Endothelial cell of umbilical vein (primary cell): ENCODE results near the gene CENPU. TPM values are rescaled to one million over a fixed set of nuclear protein-coding genes. Genes with fewer than 3 reads are reported as not detected.

ENCODE experiments used
- BruUV-seq: library from RNA; stranded (reverse); fragments of 400-500 nt; replicated peaks from 2 replicates; lab custom pipeline; 2021; lab: Mats Ljungman, UMichigan
- CTCF ChIA-PET: fragments of 300-600, 350-600 bp; sonication (Branson Sonifier 250); formaldehyde crosslinking; loops from one replicate; lab custom pipeline; 2021; ENCODE audit warnings: antibody characterized with exemption, inconsistent platforms; lab: Charles Lee
- POLR2A ChIA-PET: fragments of 300-600, 350-600 bp; sonication (Branson Sonifier 250); formaldehyde crosslinking; loops from one replicate; lab custom pipeline; 2021; ENCODE audit warnings: antibody characterized with exemption, inconsistent platforms; lab: Charles Lee
- DNase-seq: peaks from one replicate; pipeline ENCODE4 v3.0.0-alpha.2; 2011; ENCODE audit warnings: low read depth, low spot score
- FAIRE-seq: peaks from 2 replicates; lab custom pipeline; 2011; peaks lifted over from hg19 to GRCh38; lab: Jason Lieb, UNC
- H2AFZ ChIP-seq: 2 replicates; pipeline ENCODE4 v1.6.0; 2012; ENCODE audit warnings: low read depth, low read length, control low read depth, inconsistent platforms
- H3K27ac ChIP-seq: 2 replicates; pipeline ENCODE4 v1.5.1; 2011; ENCODE audit warnings: low read depth, mild to moderate bottlenecking, control low read depth, low read length, moderate library complexity; ENCODE audit not compliant: insufficient read depth
- H3K27me3 ChIP-seq, 2 experiments: 2 replicates each; pipeline versions ENCODE4 v1.6.0 to v1.6.1; 2011; ENCODE audit warnings: low read length in 2 of 2, mixed read lengths in 1 of 2; ENCODE audit not compliant: control insufficient read depth in 2 of 2, insufficient read depth in 2 of 2
- H3K36me3 ChIP-seq, 2 experiments: 2 replicates in 1 of 2; 3 replicates in 1 of 2; pipeline ENCODE4 v1.5.1; 2011; ENCODE audit warnings: low read length in 2 of 2, mild to moderate bottlenecking in 1 of 2, moderate library complexity in 1 of 2; ENCODE audit not compliant: control insufficient read depth in 2 of 2, insufficient read depth in 2 of 2; ENCODE audit errors: extremely low read depth in 1 of 2
- H3K4me1 ChIP-seq: 3 replicates; pipeline ENCODE4 v1.5.1; 2011; ENCODE audit warnings: mild to moderate bottlenecking, low read length; ENCODE audit not compliant: control insufficient read depth, insufficient read depth; ENCODE audit errors: extremely low read depth
- H3K4me2 ChIP-seq: 2 replicates; pipeline ENCODE4 v1.6.1; 2011; ENCODE audit warnings: low read length, control low read depth, mixed read lengths; ENCODE audit not compliant: insufficient read depth
- H3K4me3 ChIP-seq, 3 experiments: fragments of 200-600 bp in 1 of 3; sonication (generic), shearing (Covaris generic) in 1 of 3; replicated peaks in 1 of 3; 2 replicates each; pipeline ENCODE4 v1.5.1; 2011 to 2016; ENCODE audit warnings: control low read depth in 3 of 3, low read length in 3 of 3, mild to moderate bottlenecking in 2 of 3, inconsistent platforms in 1 of 3, low read depth in 1 of 3, moderate library complexity in 1 of 3; ENCODE audit not compliant: insufficient read depth in 1 of 3
- H3K79me2 ChIP-seq: 2 replicates; pipeline ENCODE4 v1.6.0; 2012; ENCODE audit warnings: low read length, inconsistent platforms; ENCODE audit not compliant: control insufficient read depth, insufficient read depth
- H3K9ac ChIP-seq: replicated peaks from 2 replicates; pipeline ENCODE3; 2011; ENCODE audit warnings: low read length, control low read depth; ENCODE audit not compliant: insufficient read depth; ENCODE audit errors: extremely low read depth
- H3K9me1 ChIP-seq: replicated peaks from 3 replicates; pipeline ENCODE4 v1.6.0; 2011; ENCODE audit warnings: mild to moderate bottlenecking, low read length; ENCODE audit not compliant: control insufficient read depth, insufficient read depth; ENCODE audit errors: extremely low read depth
- H3K9me3 ChIP-seq: replicated peaks from 2 replicates; pipeline ENCODE4 v1.5.1; 2012; ENCODE audit warnings: low read length, inconsistent platforms; ENCODE audit not compliant: control insufficient read depth, insufficient read depth
- H4K20me1 ChIP-seq: replicated peaks from 2 replicates; pipeline ENCODE3; 2011; ENCODE audit warnings: mild to moderate bottlenecking, low read length; ENCODE audit not compliant: control insufficient read depth, insufficient read depth; ENCODE audit errors: extremely low read depth
- CTCF ChIP-seq, 2 donors: IDR thresholded peaks; 1 replicate in 1 of 2; 2 replicates in 1 of 2; pipeline ENCODE4 v1.5.1; 2011; ENCODE audit warnings: low read length in 2 of 2, mild to moderate bottlenecking in 2 of 2, moderate library complexity in 2 of 2, control low read depth in 1 of 2, inconsistent platforms in 1 of 2, low read depth in 1 of 2; ENCODE audit not compliant: insufficient read depth in 1 of 2; ENCODE audit errors: extremely low read depth in 1 of 2
- EZH2 ChIP-seq: IDR thresholded peaks from 2 replicates; pipeline ENCODE4 v1.6.1; 2012; ENCODE audit warnings: borderline replicate concordance, low read depth, mild to moderate bottlenecking, moderate library complexity, low read length, inconsistent platforms; ENCODE audit not compliant: severe bottlenecking
- FOS ChIP-seq: IDR thresholded peaks from 2 replicates; pipeline ENCODE4 v1.6.1; 2011; ENCODE audit warnings: mild to moderate bottlenecking, low read length, moderate library complexity, borderline replicate concordance; ENCODE audit not compliant: insufficient read depth
- GATA2 ChIP-seq: IDR thresholded peaks from 2 replicates; pipeline ENCODE4 v1.7.0; 2011; ENCODE audit warnings: low read depth, mild to moderate bottlenecking, moderate library complexity, mixed read lengths, low read length; ENCODE audit not compliant: insufficient read length, insufficient read depth
- JUN ChIP-seq: IDR thresholded peaks from 2 replicates; pipeline ENCODE4 v1.6.1; 2011; ENCODE audit warnings: borderline replicate concordance, low read depth; ENCODE audit not compliant: insufficient read length, insufficient read depth
- POLR2A ChIP-seq: IDR thresholded peaks from 2 replicates; pipeline ENCODE4 v1.6.1; 2012; ENCODE audit warnings: low read depth, mild to moderate bottlenecking, control low read depth, low read length
- POLR2AphosphoS5 ChIP-seq: IDR thresholded peaks from 2 replicates; pipeline ENCODE4 v1.6.1; 2012; ENCODE audit warnings: low read depth, mild to moderate bottlenecking, control low read depth, low read length, moderate library complexity; ENCODE audit not compliant: insufficient read depth
- dilution Hi-C: fragments of 300-500 bp; cut with MboI; formaldehyde crosslinking; loops from one replicate; pipeline ENCODE4 v1.15.0; 2019; ENCODE audit warnings: low sequenced_read_pairs; ENCODE audit not compliant: extremely low pct_ligation_motif_present
- intact Hi-C: fragments of 100-400 bp; cut with micrococcal nuclease; formaldehyde crosslinking; loops from one replicate; pipeline ENCODE4 v1.10.0; 2022
- polyA plus RNA-seq, 4 experiments: library from polyadenylated mRNA; depleted of rRNA in 3 of 4; stranded (reverse) in 3 of 4; unstranded in 1 of 4; fragments of >200 nt; gene quantifications; 2 replicates each; pipeline versions ENCODE4 v1.2.1 to v1.2.3, GENCODE V29; 2011 to 2012; ENCODE audit warnings: missing spikeins in 1 of 4
- total RNA-seq: library from RNA; stranded (reverse); gene quantifications from 2 replicates; pipeline ENCODE4 v1.2.3, GENCODE V29; 2021
- TF ChIP-seq, protein P1 (sequence below): IDR thresholded peaks from 2 replicates; pipeline ENCODE4 v1.6.1; 2011; ENCODE audit not compliant: insufficient read depth, insufficient read length

CENPU gene
- total and polyA plus RNA-seq, 2 donors (not counting 3 experiments of a cell fraction or from before 2014, with no cell fraction given), result 7.0 to 37.9 TPM

DNA sequence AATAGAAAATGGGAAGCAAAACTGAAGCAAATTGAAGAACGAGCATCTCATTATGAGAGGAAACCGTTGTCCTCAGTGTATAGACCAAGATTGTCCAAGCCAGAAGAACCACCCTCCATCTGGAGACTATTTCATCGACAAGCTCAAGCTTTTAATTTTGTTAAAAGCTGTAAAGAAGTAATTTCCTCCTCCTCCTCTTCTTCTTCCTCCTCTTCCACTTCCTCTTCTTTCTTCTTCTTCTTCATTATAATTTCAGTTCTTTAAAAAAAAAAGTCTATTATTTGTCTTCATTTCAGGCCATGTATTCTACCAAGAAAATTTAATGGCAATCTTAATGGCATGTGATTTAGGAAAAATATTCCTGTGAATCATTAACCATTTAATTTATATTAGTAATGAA is 76.8 kb downstream of the CENPU start:
- Histone ChIP-seq H3K4me1 (peaks cover under 1% of the 10 kb centered on the region), H3K27ac (no peak overlapping the region), H2AFZ (no peak overlapping the region), H3K9me3 (no peaks in the 10 kb centered on the region), H3K36me3 (no peaks in the 10 kb centered on the region), H3K9ac (no peak overlapping the region), H3K27me3 (no peaks in the 10 kb centered on the region), H3K79me2 (no peaks in the 10 kb centered on the region), H4K20me1 (no peaks in the 10 kb centered on the region), H3K4me2 (no peak overlapping the region), H3K9me1 (no peaks in the 10 kb centered on the region), H3K4me3 (no peak overlapping the region)
- DNase-seq (no peak), FAIRE-seq (no peak)
- BruUV-seq, result no TSS peak
- ChIA-PET CTCF (interaction anchor here (2.2 kb wide), 1 partner anchor 8 kb away, joined by 5 read pairs; no protein-coding TSS in a partner anchor), POLR2A (no interaction called here)
- intact Hi-C loops (loop anchor here (10.0 kb wide), 1 partner anchor 348 kb away; no protein-coding TSS in a partner anchor), dilution Hi-C loops (no loop called here)
- TF ChIP-seq GATA2 (no peak), JUN (no peak), POLR2AphosphoS5 (no peak), FOS (no peak), CTCF (IDR thresholded peaks at IDR 0.05; ENCODE audit: extremely low read depth in 1 of 2, insufficient read depth in 1 of 2, low read depth in 1 of 2, low read length in 2 of 2) (no peak), EZH2 (no peak), POLR2A (no peak)
- TF ChIP-seq, protein P1, sequence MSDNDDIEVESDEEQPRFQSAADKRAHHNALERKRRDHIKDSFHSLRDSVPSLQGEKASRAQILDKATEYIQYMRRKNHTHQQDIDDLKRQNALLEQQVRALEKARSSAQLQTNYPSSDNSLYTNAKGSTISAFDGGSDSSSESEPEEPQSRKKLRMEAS, result no peak
